K562 (cell line): Measurements from ENCODE around the gene SDHAF3. TPM values are rescaled to one million over a fixed set of nuclear protein-coding genes. Genes with fewer than 3 reads are reported as not detected.

Experiments
- AFF4 ChIP-seq: sonication (generic); formaldehyde crosslinking; IDR thresholded peaks from 2 replicates; pipeline ENCODE4 v1.8.0; 2023; ENCODE audit warnings: mild to moderate bottlenecking, missing genetic modification reagents
- ATF3 ChIP-seq, 2 experiments: fragments of 450-650 bp in 1 of 2; sonication (generic) in 1 of 2; formaldehyde crosslinking in 1 of 2; IDR thresholded peaks in 1 of 2; conservative IDR thresholded peaks in 1 of 2; 2 replicates each; pipeline versions ENCODE4 v1.6.1 to v1.8.1; 2016 to 2023; ENCODE audit warnings: mild to moderate bottlenecking in 2 of 2, moderate library complexity in 2 of 2, inconsistent platforms in 1 of 2, missing genetic modification reagents in 1 of 2
- CHD1 ChIP-seq: fragments of 200-600 bp; sonication (generic); IDR thresholded peaks from one replicate; pipeline ENCODE4 v1.6.1; 2012; ENCODE audit warnings: mild to moderate bottlenecking, moderate library complexity, low read length, inconsistent platforms
- FOXK2 ChIP-seq, 2 experiments: fragments of 450-650 bp; IDR thresholded peaks in 1 of 2; conservative IDR thresholded peaks in 1 of 2; 2 replicates each; pipeline ENCODE4 v1.6.1; 2016; ENCODE audit warnings: low read depth in 2 of 2, mild to moderate bottlenecking in 1 of 2
- HMGN3 ChIP-seq: IDR thresholded peaks from 2 replicates; pipeline ENCODE4 v1.6.1; 2011; ENCODE audit warnings: borderline replicate concordance, low read depth, mild to moderate bottlenecking, mixed read lengths, low read length; ENCODE audit not compliant: insufficient read length; ENCODE audit errors: extremely low read depth
- MYC ChIP-seq, 2 experiments: fragments of 250-450 bp in 1 of 2; sonication (Bioruptor Pico) in 1 of 2; IDR thresholded peaks; 2 replicates each; pipeline versions ENCODE4 v1.5.1 to v1.6.1; 2012 to 2021; ENCODE audit warnings: low read depth in 2 of 2, borderline replicate concordance in 1 of 2, improper control_type of control experiment in 1 of 2, low read length in 1 of 2, mild to moderate bottlenecking in 1 of 2, moderate library complexity in 1 of 2
- NFE2L1 ChIP-seq: fragments of 450-650 bp; IDR thresholded peaks from 2 replicates; pipeline ENCODE4 v1.6.1; 2016; ENCODE audit warnings: missing genetic modification characterization, low read depth, mild to moderate bottlenecking, missing compliant biosample characterization, moderate library complexity, borderline replicate concordance
- POLR2G ChIP-seq: fragments of 200-400 bp; formaldehyde crosslinking; IDR thresholded peaks from 2 replicates; pipeline ENCODE4 v1.6.1; 2017; ENCODE audit warnings: low read depth, mild to moderate bottlenecking, antibody characterized with exemption, low read length, moderate library complexity
- SREBF2 ChIP-seq: sonication (generic); formaldehyde crosslinking; IDR thresholded peaks from 2 replicates; pipeline ENCODE4 v1.4.0; 2020; ENCODE audit warnings: mild to moderate bottlenecking, missing genetic modification reagents
- polyA plus RNA-seq, 8 experiments: library from polyadenylated mRNA; depleted of rRNA in 4 of 8; stranded (reverse) in 5 of 8; unstranded in 3 of 8; fragments of >200 nt; fragmentation: Nextera tagmentation in 2 of 8; fragmentation: Illumina TruSeq in 1 of 8; extraction: Ambion mirVana in 2 of 8; extraction: Trizol in 1 of 8; gene quantifications; 2 replicates each; pipeline versions ENCODE4 v1.2.1 to v1.2.3, GENCODE V29; 2011 to 2014; ENCODE audit warnings: inconsistent platforms in 1 of 8, missing spikeins in 1 of 8
- total RNA-seq, 7 experiments: library from RNA; depleted of rRNA in 6 of 7; stranded (reverse); fragments of >200 nt in 6 of 7; fragmentation: Illumina TruSeq in 2 of 7; extraction: Trizol in 2 of 7; gene quantifications; 2 replicates each; pipeline versions ENCODE4 v1.2.1 to v1.2.3, GENCODE V29; 2011 to 2021; ENCODE audit warnings: low replicate concordance in 1 of 7
- TF ChIP-seq, protein P1 (sequence below): fragments of 250-450 bp; sonication (Bioruptor Pico); IDR thresholded peaks from 2 replicates; pipeline ENCODE4 v1.5.0; 2022; ENCODE audit warnings: mild to moderate bottlenecking
- TF ChIP-seq, protein P2 (sequence below): fragments of 250-450 bp; sonication (Bioruptor Pico); IDR thresholded peaks from 2 replicates; pipeline ENCODE4 v1.4.0; 2020; ENCODE audit warnings: borderline replicate concordance
- TF ChIP-seq, protein P3 (sequence below): fragments of 250-450 bp; sonication (Bioruptor Pico); IDR thresholded peaks from 2 replicates; pipeline ENCODE4 v1.5.0; 2021

SDHAF3 gene
- total and polyA plus RNA-seq, 9 of the 15 experiments (the other 6 are each of a cell fraction or from before 2014, with no cell fraction given) = 51.5 to 403 (median 145) TPM

GRCh38 chr7:97096661-97097060 lies 20.8 kb upstream of the SDHAF3 start (continued):
- TF ChIP-seq, protein P1, sequence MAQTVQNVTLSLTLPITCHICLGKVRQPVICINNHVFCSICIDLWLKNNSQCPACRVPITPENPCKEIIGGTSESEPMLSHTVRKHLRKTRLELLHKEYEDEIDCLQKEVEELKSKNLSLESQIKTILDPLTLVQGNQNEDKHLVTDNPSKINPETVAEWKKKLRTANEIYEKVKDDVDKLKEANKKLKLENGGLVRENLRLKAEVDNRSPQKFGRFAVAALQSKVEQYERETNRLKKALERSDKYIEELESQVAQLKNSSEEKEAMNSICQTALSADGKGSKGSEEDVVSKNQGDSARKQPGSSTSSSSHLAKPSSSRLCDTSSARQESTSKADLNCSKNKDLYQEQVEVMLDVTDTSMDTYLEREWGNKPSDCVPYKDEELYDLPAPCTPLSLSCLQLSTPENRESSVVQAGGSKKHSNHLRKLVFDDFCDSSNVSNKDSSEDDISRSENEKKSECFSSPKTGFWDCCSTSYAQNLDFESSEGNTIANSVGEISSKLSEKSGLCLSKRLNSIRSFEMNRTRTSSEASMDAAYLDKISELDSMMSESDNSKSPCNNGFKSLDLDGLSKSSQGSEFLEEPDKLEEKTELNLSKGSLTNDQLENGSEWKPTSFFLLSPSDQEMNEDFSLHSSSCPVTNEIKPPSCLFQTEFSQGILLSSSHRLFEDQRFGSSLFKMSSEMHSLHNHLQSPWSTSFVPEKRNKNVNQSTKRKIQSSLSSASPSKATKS = no peak
- TF ChIP-seq CHD1 (no peak), AFF4 (CRISPR knock-in tag) (no peak), ATF3 (IDR thresholded peaks at IDR 0.05) (no peak), ATF3 (CRISPR knock-in tag; conservative IDR thresholded peaks at IDR 0.05) (no peak), HMGN3 (no peak), POLR2G (no peak), NFE2L1 (tag) (no peak), MYC (IDR thresholded peaks at IDR 0.05; ENCODE audit: low read depth, low read length) (no peak), MYC (CRISPR knock-in tag; IDR thresholded peaks at IDR 0.05; ENCODE audit: borderline replicate concordance, low read depth) (no peak), FOXK2 (conservative IDR thresholded peaks at IDR 0.05 in 1 of 2, IDR thresholded peaks at IDR 0.05 in 1 of 2; ENCODE audit: low read depth in 2 of 2) (no peak), SREBF2 (CRISPR knock-in tag) (no peak)
- TF ChIP-seq, protein P2, sequence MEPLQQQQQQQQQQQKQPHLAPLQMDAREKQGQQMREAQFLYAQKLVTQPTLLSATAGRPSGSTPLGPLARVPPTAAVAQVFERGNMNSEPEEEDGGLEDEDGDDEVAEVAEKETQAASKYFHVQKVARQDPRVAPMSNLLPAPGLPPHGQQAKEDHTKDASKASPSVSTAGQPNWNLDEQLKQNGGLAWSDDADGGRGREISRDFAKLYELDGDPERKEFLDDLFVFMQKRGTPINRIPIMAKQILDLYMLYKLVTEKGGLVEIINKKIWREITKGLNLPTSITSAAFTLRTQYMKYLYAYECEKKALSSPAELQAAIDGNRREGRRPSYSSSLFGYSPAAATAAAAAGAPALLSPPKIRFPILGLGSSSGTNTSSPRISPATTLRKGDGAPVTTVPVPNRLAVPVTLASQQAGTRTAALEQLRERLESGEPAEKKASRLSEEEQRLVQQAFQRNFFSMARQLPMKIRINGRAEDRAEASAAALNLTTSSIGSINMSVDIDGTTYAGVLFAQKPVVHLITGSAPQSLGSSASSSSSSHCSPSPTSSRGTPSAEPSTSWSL (CRISPR knock-in tag) = no peak
- TF ChIP-seq, protein P3, sequence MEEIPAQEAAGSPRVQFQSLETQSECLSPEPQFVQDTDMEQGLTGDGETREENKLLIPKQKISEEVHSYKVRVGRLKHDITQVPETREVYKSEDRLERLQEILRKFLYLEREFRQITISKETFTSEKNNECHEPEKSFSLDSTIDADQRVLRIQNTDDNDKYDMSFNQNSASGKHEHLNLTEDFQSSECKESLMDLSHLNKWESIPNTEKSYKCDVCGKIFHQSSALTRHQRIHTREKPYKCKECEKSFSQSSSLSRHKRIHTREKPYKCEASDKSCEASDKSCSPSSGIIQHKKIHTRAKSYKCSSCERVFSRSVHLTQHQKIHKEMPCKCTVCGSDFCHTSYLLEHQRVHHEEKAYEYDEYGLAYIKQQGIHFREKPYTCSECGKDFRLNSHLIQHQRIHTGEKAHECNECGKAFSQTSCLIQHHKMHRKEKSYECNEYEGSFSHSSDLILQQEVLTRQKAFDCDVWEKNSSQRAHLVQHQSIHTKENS (CRISPR knock-in tag) = no peak
